CD4-positive, alpha-beta T cell treated with Interleukin-4 for 1 hour (primary cell): Measurements from ENCODE around the gene RXFP4.

Source experiments
- DNase-seq, 2 donors: peaks; one replicate each; pipeline ENCODE4 v3.0.0-alpha.2; 2020 to 2022

RXFP4 gene

GRCh38 chr1:155961937-155962336, 20.5 kb downstream of the RXFP4 start:
- DNase-seq = peak in 1 of 2 donors; percentile 56

DNA sequence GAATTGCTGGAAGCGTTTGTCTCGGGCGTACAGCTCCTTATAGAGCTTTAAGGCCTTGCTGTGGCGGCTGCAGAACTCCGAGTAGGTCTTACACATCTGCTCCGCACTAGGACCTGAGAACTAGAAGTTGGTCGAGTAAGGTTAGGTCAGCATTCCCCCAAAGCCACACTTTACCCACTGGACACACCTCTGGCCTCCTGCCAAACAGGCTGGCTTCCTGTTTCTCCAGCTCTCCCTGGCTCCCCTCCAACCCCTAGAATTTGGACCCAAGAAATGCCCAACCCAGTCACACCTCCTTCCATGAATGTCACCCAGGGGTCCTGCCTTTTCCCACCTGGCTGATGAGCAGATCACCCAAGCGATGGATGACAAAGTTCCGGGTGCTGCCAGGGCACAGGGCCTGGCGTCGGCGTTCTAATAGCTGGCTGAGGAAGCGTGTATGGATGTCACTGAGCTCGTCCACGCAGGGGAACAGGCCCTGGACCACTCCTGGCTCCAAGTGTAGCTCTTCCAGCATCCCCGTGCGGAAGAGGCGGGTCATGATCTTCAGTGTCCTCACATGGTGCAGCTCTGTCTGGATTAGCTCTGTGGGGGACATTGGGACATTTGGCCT, 21.3 kb downstream of the RXFP4 start:
- DNase-seq = no peak

DNA sequence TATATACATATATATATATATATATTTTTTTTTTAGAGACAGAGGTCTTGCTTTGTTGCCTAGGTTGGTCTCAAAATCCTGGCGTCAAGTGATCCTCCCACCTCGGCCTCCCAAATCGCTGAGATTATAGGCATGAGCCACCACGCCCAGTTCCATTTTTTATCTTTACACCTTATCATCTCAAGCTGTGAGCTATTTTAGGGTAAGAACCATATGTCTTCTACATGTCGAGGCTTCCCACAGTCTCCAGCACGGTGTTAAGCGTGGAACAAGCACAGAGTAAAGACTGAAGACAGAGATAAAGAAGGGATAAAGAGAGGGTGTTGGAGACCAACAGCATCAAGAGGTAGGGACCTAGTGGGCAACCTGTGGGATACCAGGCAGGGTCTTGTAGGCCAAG, 22.8 kb downstream of the RXFP4 start:
- DNase-seq = no peak

- DNase-seq = no peak
Observed at GRCh38 chr1:155966135-155966534, 24.7 kb downstream of the RXFP4 start.

GRCh38 chr1:155966750-155967149, 25.3 kb downstream of the RXFP4 start:
- no peak for DNase-seq

DNA sequence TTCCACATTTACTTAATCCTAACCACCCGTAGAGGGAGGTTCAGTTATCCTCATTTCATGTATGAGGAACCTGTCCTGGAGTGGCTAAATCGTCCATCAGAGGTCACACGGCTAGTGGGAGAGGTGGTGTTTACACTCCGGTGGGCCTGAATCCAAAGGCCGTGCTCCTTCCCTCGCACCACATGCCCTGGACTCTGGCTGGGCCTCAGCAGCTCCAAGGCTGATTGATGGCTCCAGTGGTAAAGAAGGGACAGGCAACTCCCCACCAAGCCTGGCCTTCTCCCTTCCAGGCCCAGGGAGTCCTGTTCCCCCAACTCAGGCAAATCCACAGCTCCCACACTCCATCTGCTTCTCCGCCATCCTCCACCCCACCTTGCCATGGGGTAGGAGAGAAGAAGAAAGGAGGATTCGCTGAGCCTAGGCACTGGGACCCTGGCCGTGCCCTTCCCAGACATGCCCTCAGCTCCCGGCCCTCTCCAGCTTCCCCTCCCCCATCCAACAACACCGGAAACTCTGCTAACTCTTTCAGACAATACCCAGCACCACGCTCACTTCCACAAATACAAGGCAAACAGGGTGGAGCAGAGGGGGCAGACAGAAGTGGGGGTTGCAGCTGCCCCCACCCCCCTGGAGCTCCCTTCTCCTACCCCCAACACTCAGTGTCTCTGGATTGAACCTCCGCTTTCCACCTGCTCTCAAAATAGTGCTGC, 26.1 kb downstream of the RXFP4 start:
- peak; percentile 30 to 34 for DNase-seq

- no peak for DNase-seq
Observed at GRCh38 chr1:155968051-155968400, 26.6 kb downstream of the RXFP4 start.

- DNase-seq = no peak
Observed at GRCh38 chr1:155968670-155969069, 27.2 kb downstream of the RXFP4 start.

- DNase-seq = no peak
Observed at GRCh38 chr1:155969377-155969791, 27.9 kb downstream of the RXFP4 start.

DNA sequence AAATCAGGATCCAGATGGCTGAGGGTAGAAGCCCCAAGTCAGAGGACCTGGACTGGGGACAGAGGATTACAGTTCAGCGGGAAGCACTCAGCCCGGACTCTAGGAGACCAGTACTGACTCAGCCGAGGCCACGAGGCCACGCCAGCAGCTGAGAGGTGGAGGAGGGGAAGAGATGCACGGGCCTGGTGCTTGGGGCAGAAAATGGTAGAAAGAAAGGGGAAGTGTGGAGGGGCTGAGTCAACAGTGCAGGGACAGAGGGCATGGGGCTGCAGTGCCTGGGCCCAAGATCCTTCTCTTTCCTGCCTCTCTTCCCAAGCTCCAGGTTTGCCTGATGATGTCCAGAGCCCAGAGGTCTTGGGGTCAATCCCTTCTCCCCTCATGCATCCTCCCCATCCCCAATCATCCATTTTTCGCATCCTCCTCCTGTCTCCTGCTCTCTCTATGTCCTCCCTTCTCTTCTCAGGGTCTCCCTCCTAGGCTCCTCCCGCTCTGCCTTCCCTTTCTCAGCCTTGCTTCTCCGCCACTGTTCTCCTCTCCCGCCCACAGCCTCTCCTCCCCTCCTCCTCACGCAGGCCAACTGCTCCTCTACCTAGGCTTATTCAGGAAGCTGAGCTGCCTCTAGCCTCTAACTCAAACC, 29.2 kb downstream of the RXFP4 start:
- DNase-seq = peak in 1 of 2 donors; percentile 77

- DNase-seq = no peak
Observed at GRCh38 chr1:155971910-155972809, 30.7 kb downstream of the RXFP4 start.

- DNase-seq = no peak
Observed at GRCh38 chr1:155973723-155974122, 32.3 kb downstream of the RXFP4 start.

GRCh38 chr1:155974208-155975115, 33.0 kb downstream of the RXFP4 start:
- no peak for DNase-seq

DNA sequence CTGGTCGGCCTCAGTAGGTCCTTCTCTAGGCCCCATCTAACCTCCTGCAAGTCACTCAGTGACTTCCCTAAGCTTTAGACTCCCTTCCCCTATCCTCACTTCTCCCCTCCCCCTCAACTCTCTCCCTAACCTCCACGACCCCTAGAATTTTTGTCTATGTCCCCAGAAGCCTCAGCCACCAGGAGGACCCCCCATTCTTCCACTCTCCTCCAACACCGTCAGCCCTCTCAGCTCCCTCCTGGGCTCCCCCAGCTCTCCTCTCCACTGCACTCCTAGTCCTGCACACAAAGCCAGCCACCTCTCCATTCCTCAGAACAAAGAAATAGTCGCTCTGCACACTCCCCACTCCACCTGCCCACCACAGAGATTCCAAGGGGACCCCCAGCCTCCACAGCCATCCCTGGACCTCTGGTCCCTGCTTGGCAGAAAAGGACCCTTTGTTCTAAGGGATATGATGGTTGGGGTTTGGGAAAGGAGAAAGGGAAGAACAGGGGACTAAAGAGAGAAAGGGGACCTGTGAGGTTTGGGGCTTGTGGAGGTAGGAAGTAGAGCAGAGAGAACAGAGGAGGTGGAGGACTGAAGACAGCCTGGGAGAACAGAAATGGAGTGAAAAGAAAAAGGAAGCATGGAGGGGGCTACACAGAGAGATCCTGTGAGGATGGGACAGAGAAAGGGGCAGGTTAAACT, 34.1 kb downstream of the RXFP4 start:
- DNase-seq = no peak

DNA sequence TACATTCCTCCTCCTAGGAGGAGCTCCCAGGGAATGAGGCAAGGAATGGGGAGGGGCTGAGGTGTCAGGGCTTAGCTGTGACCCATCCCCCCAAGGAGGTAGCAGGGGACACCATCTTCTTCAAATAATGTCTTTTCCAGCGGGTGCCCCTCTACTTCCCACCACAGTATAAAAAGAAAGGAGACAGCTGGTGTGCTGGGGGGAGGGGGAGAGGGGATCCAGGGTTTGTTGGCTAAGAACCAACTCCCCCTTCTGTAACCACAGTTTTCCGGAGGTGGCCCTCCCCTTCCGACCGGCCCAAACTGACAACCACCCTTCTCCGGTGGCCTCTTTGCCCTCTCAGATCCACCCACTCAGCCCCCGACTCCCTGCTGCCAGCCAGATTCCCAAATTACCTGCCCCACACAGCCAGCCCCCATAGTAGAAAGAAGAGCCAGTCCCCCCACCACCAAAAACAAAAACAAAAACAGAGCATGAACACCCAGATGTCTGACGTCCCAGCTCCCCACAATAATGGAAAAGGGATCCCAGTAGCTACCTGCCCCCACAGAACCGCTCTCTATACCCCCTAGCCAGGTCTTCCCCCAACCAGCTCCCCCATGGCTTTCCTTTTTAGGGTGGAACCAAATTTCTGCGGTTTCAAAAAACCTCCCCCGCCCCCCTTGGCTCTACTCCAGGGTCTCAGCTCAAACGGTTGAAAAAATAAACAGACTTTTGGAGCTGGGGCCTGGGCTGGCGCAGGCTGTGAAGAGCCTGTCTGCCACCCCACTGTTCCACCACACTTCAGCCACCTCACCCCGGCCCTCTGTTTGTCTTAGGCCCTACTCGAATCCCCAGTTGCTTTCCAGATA, 34.8 kb downstream of the RXFP4 start:
- DNase-seq = peak; percentile 55 to 73

- DNase-seq = no peak
Observed at GRCh38 chr1:155976913-155977689, 35.7 kb downstream of the RXFP4 start.

DNA sequence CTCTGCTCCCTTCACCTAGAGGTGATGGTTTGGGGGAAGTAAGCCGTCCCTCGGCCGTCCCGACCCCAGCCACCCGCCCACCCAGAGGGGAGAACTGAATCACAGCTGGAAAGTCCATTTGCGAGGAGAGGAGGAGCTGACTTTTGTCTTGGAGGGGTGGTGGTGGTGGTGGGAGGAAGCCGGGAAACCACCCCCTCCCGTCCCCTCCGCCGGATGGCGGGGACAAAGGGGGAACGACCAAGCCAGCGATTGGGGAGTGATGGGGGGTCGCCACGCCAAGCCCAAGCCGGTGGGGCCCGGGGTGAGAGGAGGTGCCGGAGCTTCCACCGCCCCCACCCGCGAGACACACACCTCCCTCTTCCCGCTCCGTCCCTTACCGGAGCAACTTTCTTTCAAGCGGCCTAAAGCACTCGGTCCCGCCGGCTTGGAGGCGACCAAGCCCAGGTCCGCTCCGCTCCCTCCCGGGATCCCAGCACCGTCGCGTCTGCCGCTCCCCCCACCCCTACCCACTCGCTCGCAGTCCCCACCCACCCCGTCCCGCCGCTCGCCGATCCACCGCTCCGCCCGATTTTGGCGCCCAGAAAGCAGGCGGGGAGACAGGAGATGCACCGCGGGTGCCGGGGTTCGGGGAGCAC, 36.4 kb downstream of the RXFP4 start:
- DNase-seq = peak; percentile 42 to 50

- DNase-seq = peak; percentile 76 to 83
Observed at GRCh38 chr1:155978325-155978972, 37.0 kb downstream of the RXFP4 start, which contains the start of gene ARHGEF2. ARHGEF2 (minus strand) TSS chr1:155978547; CDS start chr1:155978427, 120 bp downstream.
